Body of pancreas (tissue), 4 donors: ENCODE results near the gene TBX5.

Experiments used
- POLR2A ChIP-seq, 3 donors: fragments of 450-650 bp; IDR thresholded peaks; one replicate each; pipeline ENCODE4 v1.6.1; 2016; ENCODE audit warnings: antibody characterized with exemption in 3 of 3, mild to moderate bottlenecking in 2 of 3
- TF ChIP-seq, protein P1 (sequence below), 7 experiments: fragments of 450-650 bp in 4 of 7; fragments of 200-600 bp in 3 of 7; sonication (generic) in 3 of 7; IDR thresholded peaks; one replicate each; pipeline ENCODE4 v1.5.1; 2016 to 2019; ENCODE audit warnings: antibody characterized with exemption in 7 of 7

DNA sequence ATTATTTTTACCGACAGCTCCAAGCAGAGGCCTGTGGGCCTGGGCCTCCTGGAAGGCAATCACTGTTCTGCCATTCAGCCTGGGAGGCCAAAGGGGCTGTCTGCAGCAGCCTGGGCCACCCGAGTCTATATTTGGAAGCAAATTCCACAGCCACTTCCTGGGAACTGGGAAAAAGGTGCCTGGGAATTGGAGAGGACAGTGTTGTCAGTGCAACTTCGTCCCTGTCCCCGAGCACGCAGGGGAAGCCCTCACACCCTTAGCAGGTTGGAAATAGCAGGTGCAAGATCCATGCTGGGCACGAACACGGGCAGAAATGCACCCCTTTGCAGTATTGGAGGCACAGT, 9.6 kb upstream of the TBX5 start:
- TF ChIP-seq, protein P1, sequence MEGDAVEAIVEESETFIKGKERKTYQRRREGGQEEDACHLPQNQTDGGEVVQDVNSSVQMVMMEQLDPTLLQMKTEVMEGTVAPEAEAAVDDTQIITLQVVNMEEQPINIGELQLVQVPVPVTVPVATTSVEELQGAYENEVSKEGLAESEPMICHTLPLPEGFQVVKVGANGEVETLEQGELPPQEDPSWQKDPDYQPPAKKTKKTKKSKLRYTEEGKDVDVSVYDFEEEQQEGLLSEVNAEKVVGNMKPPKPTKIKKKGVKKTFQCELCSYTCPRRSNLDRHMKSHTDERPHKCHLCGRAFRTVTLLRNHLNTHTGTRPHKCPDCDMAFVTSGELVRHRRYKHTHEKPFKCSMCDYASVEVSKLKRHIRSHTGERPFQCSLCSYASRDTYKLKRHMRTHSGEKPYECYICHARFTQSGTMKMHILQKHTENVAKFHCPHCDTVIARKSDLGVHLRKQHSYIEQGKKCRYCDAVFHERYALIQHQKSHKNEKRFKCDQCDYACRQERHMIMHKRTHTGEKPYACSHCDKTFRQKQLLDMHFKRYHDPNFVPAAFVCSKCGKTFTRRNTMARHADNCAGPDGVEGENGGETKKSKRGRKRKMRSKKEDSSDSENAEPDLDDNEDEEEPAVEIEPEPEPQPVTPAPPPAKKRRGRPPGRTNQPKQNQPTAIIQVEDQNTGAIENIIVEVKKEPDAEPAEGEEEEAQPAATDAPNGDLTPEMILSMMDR (IDR thresholded peaks at IDR 0.05) = no peak
- no peak for TF ChIP-seq POLR2A (IDR thresholded peaks at IDR 0.05)
